ENCODE data around the gene GIMAP7.

GRCh38 chr7:150465414-150465813, 49.3 kb upstream of the GIMAP7 start:
- TF ChIP-seq CTCF (IDR thresholded peaks at IDR 0.05) = no peak
- TF ChIP-seq POLR2A (IDR thresholded peaks at IDR 0.05) = no peak

Measured in thyroid gland (tissue), 4 donors.